Measurements from ENCODE around the gene DNER. TPM values are rescaled to one million over a fixed set of nuclear protein-coding genes. Genes with fewer than 3 reads are reported as not detected.
"Not testable (repeated sequence)": the region's sequence is repeated elsewhere in the genome, so short reads cannot be mapped to it uniquely, and the experiment has no call there.

DNER gene
- total RNA-seq, 1 donor from 2014 or later = 4.1 TPM

- peak; percentile 4 for DNase-seq (ENCODE audit: low spot score)
Measured at GRCh38 chr2:229715895-229716507, 1.6 kb upstream of the DNER start.

- peak; percentile 40 for DNase-seq (ENCODE audit: low spot score)
Measured at GRCh38 chr2:229714736-229715541, 584 bp upstream of the DNER start.

GRCh38 chr2:229713371-229714079 is 830 bp downstream of the DNER start:
- no peak for DNase-seq (ENCODE audit: low spot score)

- no peak for DNase-seq (ENCODE audit: low spot score)
Measured at GRCh38 chr2:229712136-229712535, 2.2 kb downstream of the DNER start.

DNA sequence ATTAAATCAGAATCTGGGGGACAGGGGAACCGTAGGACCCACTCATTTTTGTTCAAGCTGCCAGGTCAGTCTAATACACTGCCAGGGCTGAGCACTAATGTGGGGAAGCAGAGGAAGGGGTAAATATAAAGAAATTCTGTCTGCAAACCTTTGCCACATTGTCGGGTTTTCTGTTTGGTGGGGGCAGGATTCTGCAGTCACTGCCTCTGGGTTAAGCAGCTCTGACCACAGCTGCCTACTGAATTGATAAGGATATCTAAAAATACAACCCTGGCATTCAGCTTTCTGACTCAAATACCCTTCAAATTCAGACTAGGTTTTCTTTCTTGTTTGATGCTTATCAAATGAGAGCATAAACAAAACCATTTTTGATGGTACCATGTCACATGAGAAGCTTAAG is 6.0 kb downstream of the DNER start:
- no peak for DNase-seq (ENCODE audit: low spot score)

- no peak for DNase-seq (ENCODE audit: low spot score)
Measured at GRCh38 chr2:229703909-229704630, 10.3 kb downstream of the DNER start.

DNA sequence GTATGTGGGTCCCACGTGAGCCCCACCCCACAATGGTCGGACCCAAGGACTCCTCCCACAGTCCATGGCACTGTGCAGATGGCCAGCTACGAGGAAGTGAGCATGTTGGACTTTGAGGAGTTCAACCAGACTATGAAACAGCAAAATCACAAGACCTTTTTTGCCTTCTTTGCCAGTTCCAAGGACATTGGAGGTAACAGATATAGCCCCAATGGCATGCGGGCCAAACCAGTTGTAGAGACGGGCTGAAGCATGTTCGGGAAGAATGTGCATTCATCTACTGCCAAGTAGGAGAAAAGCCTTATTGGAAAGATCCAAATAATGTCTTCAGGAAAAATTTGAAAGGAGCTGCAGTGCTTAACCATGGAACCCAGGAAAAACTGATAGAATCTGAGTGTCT is 12.6 kb downstream of the DNER start:
- DNase-seq (ENCODE audit: low spot score) = no peak

GRCh38 chr2:229701062-229701461 is 13.3 kb downstream of the DNER start:
- no peak for DNase-seq (ENCODE audit: low spot score)

- no peak for DNase-seq (ENCODE audit: low spot score)
Measured at GRCh38 chr2:229695961-229696360, 18.4 kb downstream of the DNER start.

DNA sequence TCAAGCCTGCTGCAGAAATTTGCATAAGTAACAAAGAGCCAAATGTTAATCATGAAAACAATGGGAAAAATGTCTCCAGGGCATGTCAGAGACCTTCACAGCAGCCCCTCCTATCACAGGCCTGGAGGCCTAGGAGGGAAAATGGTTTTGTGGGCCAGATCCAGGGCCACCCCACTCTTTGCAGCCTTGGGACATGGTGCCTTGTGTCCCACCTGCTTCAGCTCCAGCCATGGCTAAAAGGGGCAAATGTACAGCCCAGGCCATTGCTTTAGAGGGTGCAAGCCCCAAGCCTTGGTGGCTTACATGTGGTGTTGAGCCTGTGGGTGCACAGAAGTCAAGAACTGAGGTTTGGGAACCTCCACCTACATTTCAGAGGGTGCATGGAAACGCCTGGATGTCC is 20.5 kb downstream of the DNER start:
- DNase-seq (ENCODE audit: low spot score) = not testable (repeated sequence)

DNA sequence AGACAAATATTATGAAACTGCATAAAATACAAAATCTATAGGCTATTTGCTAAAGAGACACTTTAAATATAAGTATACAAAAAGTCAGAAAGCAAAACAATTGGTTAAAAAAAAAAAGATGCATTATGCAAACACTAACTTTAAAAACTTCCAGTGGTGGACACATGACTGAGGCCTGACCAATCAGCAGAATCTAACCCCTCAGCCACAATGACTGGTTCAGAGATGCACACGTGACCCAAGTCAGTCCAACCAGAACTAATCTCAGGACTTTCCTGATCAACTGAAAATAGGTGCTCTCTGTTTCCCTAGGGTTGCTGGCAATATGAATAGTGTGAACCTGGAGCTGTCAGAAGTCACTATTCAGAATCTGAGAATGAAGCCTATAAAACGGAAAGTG is 22.7 kb downstream of the DNER start:
- DNase-seq (ENCODE audit: low spot score) = no peak

DNA sequence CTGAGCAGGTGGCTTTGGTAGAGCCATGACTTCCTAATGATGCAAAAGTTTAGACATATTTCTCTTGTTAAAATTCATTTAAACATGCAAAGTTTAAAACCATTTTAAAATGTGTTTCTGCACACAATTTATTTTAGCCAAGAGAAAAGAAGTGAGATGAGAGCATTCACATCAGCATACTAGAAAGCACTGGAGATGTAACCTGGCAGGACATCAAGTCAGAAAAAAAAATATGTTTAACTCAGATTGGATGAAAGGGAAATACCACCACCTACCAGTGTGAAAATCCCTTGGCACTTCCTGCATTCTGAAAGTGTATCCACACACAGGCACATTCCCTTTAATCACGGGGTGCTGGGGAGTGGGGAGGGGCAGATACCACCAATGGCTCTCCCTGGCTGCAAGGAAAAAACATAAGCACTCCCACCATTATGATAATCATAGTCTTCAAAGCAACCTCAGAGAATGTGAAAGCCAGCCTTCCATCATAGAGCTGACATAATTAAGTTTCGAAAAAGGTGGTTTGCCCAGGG is 25.0 kb downstream of the DNER start:
- DNase-seq (ENCODE audit: low spot score) = no peak

DNA sequence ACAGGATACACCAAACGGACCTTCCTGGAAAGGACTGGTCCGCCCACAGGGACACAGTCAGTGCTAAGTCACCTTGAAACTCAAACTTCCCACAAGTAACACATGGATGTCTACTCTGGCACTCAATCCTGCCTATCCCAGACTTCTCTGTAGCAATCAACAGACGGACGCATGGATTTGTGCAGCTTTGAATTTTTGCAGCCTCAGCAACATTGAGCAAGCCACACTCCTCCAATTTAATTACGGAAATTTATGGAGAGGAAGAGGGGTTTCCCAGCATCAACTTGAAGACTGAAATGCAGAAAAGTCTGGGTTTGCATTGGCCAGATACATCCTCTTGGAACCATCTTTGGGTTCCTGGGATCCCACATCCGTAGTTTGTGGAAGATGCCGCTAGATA is 26.2 kb downstream of the DNER start:
- DNase-seq (ENCODE audit: low spot score) = no peak

DNA sequence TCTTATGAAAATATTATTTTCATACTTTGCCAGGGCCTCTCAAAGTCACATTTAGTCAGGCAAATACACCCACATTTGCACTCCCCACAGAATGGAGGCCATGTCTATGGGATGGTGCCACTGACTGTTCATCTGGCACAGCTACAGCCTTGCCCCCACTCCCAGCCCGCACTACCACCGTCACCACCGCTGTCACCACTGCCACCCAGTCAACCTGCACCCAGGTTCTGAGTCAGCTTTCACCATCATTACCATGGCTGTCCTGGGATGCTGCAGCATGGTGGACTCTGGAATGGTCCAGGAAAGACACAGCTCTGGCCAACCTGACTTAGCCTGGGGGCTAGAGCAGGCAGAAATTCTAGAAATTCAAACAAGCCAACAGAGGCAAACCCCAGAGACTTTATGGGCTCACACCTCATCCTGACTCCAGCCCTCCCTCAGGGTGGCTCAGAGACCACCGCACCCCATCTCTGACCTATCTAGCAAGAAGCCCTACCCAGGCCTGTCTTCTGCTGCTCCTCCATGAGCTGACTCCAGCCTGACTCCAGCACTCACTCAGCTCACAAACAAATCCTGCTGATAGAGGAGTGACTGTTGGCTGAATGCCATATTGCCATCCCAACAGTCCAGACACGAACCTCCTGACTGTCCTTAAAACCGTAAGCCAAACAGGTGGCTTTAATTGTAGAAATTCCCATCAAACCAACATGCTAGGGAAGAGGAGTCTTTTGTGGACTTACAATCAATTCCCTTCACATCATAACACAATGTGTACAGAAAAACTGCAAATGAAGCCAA is 28.0 kb downstream of the DNER start:
- DNase-seq (ENCODE audit: low spot score) = no peak

- DNase-seq (ENCODE audit: low spot score) = no peak
Measured at GRCh38 chr2:229684942-229685562, 29.3 kb downstream of the DNER start.

GRCh38 chr2:229679393-229680125 is 34.8 kb downstream of the DNER start:
- no peak for DNase-seq (ENCODE audit: low spot score)

GRCh38 chr2:229675569-229675968 is 38.8 kb downstream of the DNER start:
- DNase-seq (ENCODE audit: low spot score) = no peak

DNA sequence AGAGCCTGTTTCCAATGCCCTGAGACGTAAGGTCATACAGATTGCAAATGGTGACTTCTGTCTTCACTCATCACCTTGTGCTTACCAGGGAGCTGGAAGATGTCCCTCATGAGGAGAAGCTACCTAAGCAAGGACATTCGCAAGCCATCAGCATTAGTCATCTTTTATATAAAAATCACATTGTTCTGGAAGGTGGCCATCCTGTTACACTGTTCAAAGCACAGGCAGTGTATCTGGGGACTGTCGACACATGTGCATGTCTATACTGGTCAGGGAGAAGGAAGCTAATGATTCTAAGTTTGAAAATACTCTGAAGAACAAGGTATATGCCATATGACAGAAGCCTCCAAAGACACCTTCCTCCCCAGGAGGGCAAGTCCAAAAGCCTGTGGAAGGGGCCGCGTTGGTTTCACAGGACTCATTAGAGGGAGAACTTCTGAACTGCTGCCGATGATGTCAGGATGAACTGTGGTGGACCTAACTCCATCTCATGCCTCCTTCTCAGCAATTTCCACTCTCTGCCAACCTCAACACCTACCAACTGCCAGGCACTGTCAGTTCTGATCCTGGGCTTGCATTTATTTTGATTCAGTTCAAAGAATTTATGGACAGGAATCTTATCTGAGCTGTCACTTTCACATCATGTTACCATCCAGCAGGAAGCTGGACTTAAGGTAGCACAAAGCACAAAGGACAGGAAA is 39.4 kb downstream of the DNER start:
- DNase-seq (ENCODE audit: low spot score) = no peak

- DNase-seq (ENCODE audit: low spot score) = no peak
Measured at GRCh38 chr2:229673676-229674075, 40.7 kb downstream of the DNER start.
